GM19023 (cell line): ENCODE measurements around the gene TMOD1.

Source experiments
- ATAC-seq: cut with Tn5 transposase; IDR thresholded peaks from one replicate; pipeline ENCODE4 v1.9.1; 2021; ENCODE audit warnings: mild to moderate bottlenecking, moderate library complexity; ENCODE audit not compliant: unreplicated experiment

The TMOD1 gene

GRCh38 chr9:97516111-97516510, 14.6 kb downstream of the TMOD1 start:
- no peak for ATAC-seq

- ATAC-seq = no peak
These were observed 16.0 kb downstream of the TMOD1 start for GRCh38 chr9:97517331-97518089.

GRCh38 chr9:97518166-97518908, 16.9 kb downstream of the TMOD1 start:
- ATAC-seq = no peak

- no peak for ATAC-seq
These were observed 17.4 kb downstream of the TMOD1 start for GRCh38 chr9:97518909-97519307.

GRCh38 chr9:97519441-97519970, 18.0 kb downstream of the TMOD1 start:
- ATAC-seq = no peak

GRCh38 chr9:97521576-97522333, 20.3 kb downstream of the TMOD1 start:
- no peak for ATAC-seq

- no peak for ATAC-seq
These were observed 23.0 kb downstream of the TMOD1 start for GRCh38 chr9:97524424-97524823.

- ATAC-seq = no peak
These were observed 24.0 kb downstream of the TMOD1 start for GRCh38 chr9:97525451-97525850.

- ATAC-seq = no peak
These were observed 25.6 kb downstream of the TMOD1 start for GRCh38 chr9:97526895-97527575.

GRCh38 chr9:97527626-97528528, 26.4 kb downstream of the TMOD1 start:
- ATAC-seq = no peak

GRCh38 chr9:97528529-97529230, 27.2 kb downstream of the TMOD1 start:
- ATAC-seq = no peak

- ATAC-seq = peak; percentile 64
These were observed 28.1 kb downstream of the TMOD1 start for GRCh38 chr9:97529363-97530076.

- ATAC-seq = no peak
These were observed 30.5 kb downstream of the TMOD1 start for GRCh38 chr9:97531888-97532376.

- no peak for ATAC-seq
These were observed 32.7 kb downstream of the TMOD1 start for GRCh38 chr9:97534185-97534584.

- no peak for ATAC-seq
These were observed 33.6 kb downstream of the TMOD1 start for GRCh38 chr9:97534961-97535594.

- no peak for ATAC-seq
These were observed 34.3 kb downstream of the TMOD1 start for GRCh38 chr9:97535771-97536170.

- no peak for ATAC-seq
These were observed 35.0 kb downstream of the TMOD1 start for GRCh38 chr9:97536480-97536879.

GRCh38 chr9:97543561-97543960, 42.1 kb downstream of the TMOD1 start:
- no peak for ATAC-seq
